Trophoblast cell (in vitro differentiated cells and primary cell): ENCODE measurements around the gene ADCY9.
A peak's percentile ranks its signal among the peaks of the same experiment; 100 is the strongest.

ENCODE experiments used
- DNase-seq, 2 donors: peaks; one replicate each; pipeline ENCODE4 v3.0.0-alpha.2; 2016
- H2AFZ ChIP-seq: 2 replicates; pipeline ENCODE4 v1.6.1; 2013; ENCODE audit warnings: low read length, moderate library complexity, mild to moderate bottlenecking; ENCODE audit not compliant: insufficient read depth, poor library complexity
- H2AK5ac ChIP-seq: 2 replicates; pipeline ENCODE4 v1.6.1; 2013; ENCODE audit warnings: mild to moderate bottlenecking, low read length
- H2BK120ac ChIP-seq: 2 replicates; pipeline ENCODE4 v1.6.1; 2013; ENCODE audit warnings: low read length, mild to moderate bottlenecking, moderate library complexity; ENCODE audit not compliant: insufficient read depth, poor library complexity
- H2BK12ac ChIP-seq: 2 replicates; pipeline ENCODE4 v1.6.1; 2013; ENCODE audit warnings: mild to moderate bottlenecking, low read length, moderate library complexity
- H2BK5ac ChIP-seq: 2 replicates; pipeline ENCODE4 v1.6.1; 2013; ENCODE audit warnings: low read length, low read depth, moderate library complexity, mild to moderate bottlenecking; ENCODE audit not compliant: poor library complexity
- H3K14ac ChIP-seq: 2 replicates; pipeline ENCODE4 v1.6.1; 2013; ENCODE audit warnings: mild to moderate bottlenecking, low read length
- H3K18ac ChIP-seq: 2 replicates; pipeline ENCODE4 v1.6.1; 2013; ENCODE audit warnings: mild to moderate bottlenecking, low read length
- H3K23ac ChIP-seq: 2 replicates; pipeline ENCODE4 v1.6.1; 2013; ENCODE audit warnings: low read length
- H3K27ac ChIP-seq: 2 replicates; pipeline ENCODE4 v1.5.1; 2013; ENCODE audit warnings: low read depth, mild to moderate bottlenecking, inconsistent platforms, low read length, moderate library complexity
- H3K27me3 ChIP-seq: 2 replicates; pipeline ENCODE4 v1.6.1; 2013; ENCODE audit warnings: inconsistent platforms, mild to moderate bottlenecking, low read length, moderate library complexity; ENCODE audit not compliant: insufficient read depth
- H3K36me3 ChIP-seq, 2 experiments: 1 replicate in 1 of 2; 2 replicates in 1 of 2; pipeline ENCODE4 v1.6.1; 2013; ENCODE audit warnings: low read length in 2 of 2, mild to moderate bottlenecking in 2 of 2, moderate library complexity in 1 of 2; ENCODE audit not compliant: insufficient read depth in 2 of 2, control insufficient read depth in 1 of 2
- H3K4ac ChIP-seq: 2 replicates; pipeline ENCODE4 v1.6.1; 2013; ENCODE audit warnings: low read depth, mild to moderate bottlenecking, low read length, moderate library complexity
- H3K4me1 ChIP-seq, 2 experiments: 1 replicate in 1 of 2; 2 replicates in 1 of 2; pipeline ENCODE4 v1.6.1; 2013; ENCODE audit warnings: low read length in 2 of 2, mild to moderate bottlenecking in 2 of 2, moderate library complexity in 1 of 2; ENCODE audit not compliant: insufficient read depth in 2 of 2, control insufficient read depth in 1 of 2
- H3K4me2 ChIP-seq: 2 replicates; pipeline ENCODE4 v1.6.1; 2013; ENCODE audit warnings: inconsistent platforms, mild to moderate bottlenecking, low read length, moderate library complexity
- H3K4me3 ChIP-seq: 2 replicates; pipeline ENCODE4 v1.5.1; 2013; ENCODE audit warnings: mild to moderate bottlenecking, low read depth, low read length, inconsistent platforms
- H3K79me1 ChIP-seq: one replicate; pipeline ENCODE4 v1.6.1; 2013; ENCODE audit warnings: low read length
- H3K79me2 ChIP-seq: 2 replicates; pipeline ENCODE4 v1.6.1; 2013; ENCODE audit warnings: low read length, mild to moderate bottlenecking; ENCODE audit not compliant: control insufficient read depth, insufficient read depth, poor library complexity
- H3K9ac ChIP-seq: 2 replicates; pipeline ENCODE4 v1.6.1; 2013; ENCODE audit warnings: mild to moderate bottlenecking, low read length
- H3K9me3 ChIP-seq: 2 replicates; pipeline ENCODE4 v1.6.1; 2013; ENCODE audit warnings: low read depth, mild to moderate bottlenecking, control low read depth, inconsistent platforms, low read length; ENCODE audit not compliant: insufficient read depth
- H4K12ac ChIP-seq: 2 replicates; pipeline ENCODE4 v1.6.1; 2013; ENCODE audit warnings: low read depth, mild to moderate bottlenecking, low read length, moderate library complexity
- H4K8ac ChIP-seq: 2 replicates; pipeline ENCODE4 v1.6.1; 2013; ENCODE audit warnings: low read depth, mild to moderate bottlenecking, low read length, moderate library complexity
- H4K91ac ChIP-seq: one replicate; pipeline ENCODE4 v1.6.1; 2013; ENCODE audit warnings: low read depth, mild to moderate bottlenecking, low read length, moderate library complexity
- WGBS: extraction: QIAGEN DNeasy Blood & Tissue Kit; methylation state at CpG from one replicate; pipeline ENCODE4 v1.1.7; 2013; ENCODE audit warnings: missing lambda C conversion rate; ENCODE audit not compliant: insufficient read length, insufficient coverage; ENCODE audit errors: extremely low coverage; 5-methylcytosine and 5-hydroxymethylcytosine counted together

Gene ADCY9

DNA sequence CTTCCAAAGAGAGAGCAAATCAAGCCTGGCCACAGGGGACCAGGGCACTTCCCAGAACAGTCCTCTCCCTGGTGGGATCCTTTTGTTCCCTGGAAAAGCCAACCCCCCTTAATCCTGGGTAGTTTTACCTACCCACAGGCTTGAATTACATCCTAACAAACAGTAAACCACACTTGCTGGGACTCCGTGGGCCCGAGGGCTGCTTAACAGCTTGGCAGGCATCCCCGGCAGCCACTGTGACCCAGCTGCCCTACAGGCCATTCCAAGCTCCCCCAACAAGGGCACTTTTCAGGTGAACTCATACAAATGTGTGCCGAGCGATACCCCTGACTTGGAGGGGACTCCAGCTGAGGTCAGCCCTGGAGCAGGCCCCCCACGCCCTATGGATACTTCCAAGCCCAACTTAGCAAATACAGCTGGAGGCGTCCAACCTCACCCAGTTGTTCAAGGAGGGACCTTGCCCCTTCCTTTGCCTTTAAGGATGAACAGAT lies 26.4 kb downstream of the ADCY9 start:
- WGBS = no CpG with 5 or more reads among the region's 7 CpGs

DNA sequence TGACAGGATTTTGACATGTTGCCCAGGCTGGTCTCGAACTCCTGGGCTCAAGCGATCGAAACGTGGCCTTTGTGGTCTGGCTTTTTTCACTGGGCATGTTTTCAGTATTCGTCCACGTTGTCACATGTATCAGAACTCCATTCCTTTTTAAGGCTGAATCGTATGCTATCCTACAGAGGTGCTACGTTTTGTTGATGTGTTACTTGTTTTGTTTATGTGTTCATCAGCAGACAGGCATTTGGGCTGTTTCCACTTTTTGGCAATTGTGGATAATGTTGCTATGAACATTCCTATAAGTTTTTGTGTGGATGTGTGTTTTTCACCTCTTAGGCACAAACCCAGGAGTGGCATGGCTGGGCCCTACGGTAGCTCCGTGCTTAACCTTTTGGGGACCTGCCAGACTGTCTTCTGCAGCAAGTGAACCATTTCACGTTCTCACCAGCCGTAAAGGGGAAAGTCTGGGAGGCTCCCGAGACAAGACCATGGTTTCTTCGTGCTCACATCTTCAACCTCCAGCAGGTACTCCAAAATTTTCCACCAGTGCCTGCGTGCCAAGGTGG lies 26.9 kb downstream of the ADCY9 start:
- no peak overlapping the region for H3K9ac ChIP-seq
- H2BK120ac ChIP-seq = no peak overlapping the region
- H3K14ac ChIP-seq = no peak overlapping the region
- H3K79me2 ChIP-seq = no peaks in the 10 kb centered on the region
- no peak overlapping the region for H2BK5ac ChIP-seq
- no peak overlapping the region for H4K8ac ChIP-seq
- no peak overlapping the region for H3K4ac ChIP-seq
- no peak overlapping the region for H2AK5ac ChIP-seq
- H2BK12ac ChIP-seq = no peak overlapping the region
- H3K27me3 ChIP-seq = no peaks in the 10 kb centered on the region
- peaks cover 3% of the 10 kb centered on the region for H3K79me1 ChIP-seq
- H3K36me3 ChIP-seq = peaks cover 1 to 3% of the 10 kb centered on the region in 2 experiments
- WGBS = no CpG with 5 or more reads among the region's 15 CpGs
- H4K12ac ChIP-seq = no peak overlapping the region
- no peak overlapping the region for H3K18ac ChIP-seq
- H3K4me2 ChIP-seq = no peak overlapping the region
- no peak for DNase-seq
- no peaks in the 10 kb centered on the region for H3K9me3 ChIP-seq
- peaks cover 11 to 13% of the 10 kb centered on the region in 2 experiments for H3K4me1 ChIP-seq
- no peak overlapping the region for H2AFZ ChIP-seq
- no peak overlapping the region for H4K91ac ChIP-seq
- H3K23ac ChIP-seq = no peak overlapping the region
- no peak overlapping the region for H3K27ac ChIP-seq
- no peak overlapping the region for H3K4me3 ChIP-seq

More for the DNA sequence above, 26.4 kb downstream of the ADCY9 start:
- H2AK5ac ChIP-seq = no peak overlapping the region
- no peak overlapping the region for H3K27ac ChIP-seq
- H3K4me1 ChIP-seq = peaks cover 11 to 13% of the 10 kb centered on the region in 2 experiments
- H2AFZ ChIP-seq = peak overlapping the region; percentile 23
- H3K4me2 ChIP-seq = no peak overlapping the region
- no peak overlapping the region for H2BK12ac ChIP-seq
- no peak overlapping the region for H2BK5ac ChIP-seq
- H3K4me3 ChIP-seq = peak overlapping the region; percentile 13
- no peaks in the 10 kb centered on the region for H3K9me3 ChIP-seq
- H3K27me3 ChIP-seq = no peaks in the 10 kb centered on the region
- H3K18ac ChIP-seq = no peak overlapping the region
- H3K79me1 ChIP-seq = peaks cover 3% of the 10 kb centered on the region
- no peak for DNase-seq
- no peak overlapping the region for H4K8ac ChIP-seq
- H2BK120ac ChIP-seq = no peak overlapping the region
- H3K14ac ChIP-seq = peak overlapping the region; percentile 20
- no peak overlapping the region for H3K23ac ChIP-seq
- no peaks in the 10 kb centered on the region for H3K79me2 ChIP-seq
- H4K12ac ChIP-seq = no peak overlapping the region
- no peak overlapping the region for H3K9ac ChIP-seq
- no peak overlapping the region for H3K4ac ChIP-seq
- no peak overlapping the region for H4K91ac ChIP-seq
- H3K36me3 ChIP-seq = peaks cover 1 to 3% of the 10 kb centered on the region in 2 experiments

DNA sequence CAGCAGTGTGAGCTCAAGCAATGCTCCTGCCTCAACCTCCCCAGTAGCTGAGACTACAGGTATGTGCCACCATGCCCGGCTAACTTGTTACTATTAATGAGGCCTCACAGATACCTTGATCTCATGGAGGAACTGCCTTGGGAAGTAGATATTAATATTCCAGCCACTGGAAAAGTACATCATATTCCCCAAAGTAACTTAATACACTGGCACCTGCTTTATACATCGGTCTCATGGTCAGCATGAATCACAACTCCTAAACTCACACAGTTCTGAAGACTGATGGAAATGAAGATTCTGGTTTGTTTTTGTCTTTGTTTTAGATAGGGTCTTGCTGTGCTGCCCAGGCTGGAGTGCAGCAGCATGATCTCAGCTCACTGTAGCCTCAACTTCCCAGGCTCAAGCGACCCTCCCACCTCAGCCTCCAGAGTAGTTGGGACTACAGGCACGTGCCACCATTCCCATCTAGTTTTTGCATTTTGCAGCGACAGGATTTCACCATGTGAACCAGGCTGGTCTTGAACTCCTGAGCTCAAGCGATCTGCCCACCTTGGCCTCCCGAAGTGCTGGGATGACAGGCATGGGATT lies 28.2 kb downstream of the ADCY9 start:
- DNase-seq = no peak
- no peaks in the 10 kb centered on the region for H3K9me3 ChIP-seq
- no peak overlapping the region for H2BK12ac ChIP-seq
- no peak overlapping the region for H2AK5ac ChIP-seq
- no peaks in the 10 kb centered on the region for H3K79me2 ChIP-seq
- H4K12ac ChIP-seq = no peak overlapping the region
- H3K18ac ChIP-seq = no peak overlapping the region
- H4K91ac ChIP-seq = no peak overlapping the region
- H3K4me3 ChIP-seq = no peak overlapping the region
- no peak overlapping the region for H4K8ac ChIP-seq
- H3K23ac ChIP-seq = no peak overlapping the region
- no peak overlapping the region for H3K9ac ChIP-seq
- no peak overlapping the region for H2BK5ac ChIP-seq
- H3K4ac ChIP-seq = no peak overlapping the region
- no peak overlapping the region for H3K4me2 ChIP-seq
- no peak overlapping the region for H2AFZ ChIP-seq
- no peak overlapping the region for H3K27ac ChIP-seq
- H3K36me3 ChIP-seq = peaks cover 1 to 3% of the 10 kb centered on the region in 2 experiments
- no peak overlapping the region for H3K14ac ChIP-seq
- H3K27me3 ChIP-seq = no peaks in the 10 kb centered on the region
- peaks cover 3% of the 10 kb centered on the region for H3K79me1 ChIP-seq
- no peak overlapping the region for H2BK120ac ChIP-seq
- no CpG with 5 or more reads among the region's 7 CpGs for WGBS
- peaks cover 11 to 13% of the 10 kb centered on the region in 2 experiments for H3K4me1 ChIP-seq

DNA sequence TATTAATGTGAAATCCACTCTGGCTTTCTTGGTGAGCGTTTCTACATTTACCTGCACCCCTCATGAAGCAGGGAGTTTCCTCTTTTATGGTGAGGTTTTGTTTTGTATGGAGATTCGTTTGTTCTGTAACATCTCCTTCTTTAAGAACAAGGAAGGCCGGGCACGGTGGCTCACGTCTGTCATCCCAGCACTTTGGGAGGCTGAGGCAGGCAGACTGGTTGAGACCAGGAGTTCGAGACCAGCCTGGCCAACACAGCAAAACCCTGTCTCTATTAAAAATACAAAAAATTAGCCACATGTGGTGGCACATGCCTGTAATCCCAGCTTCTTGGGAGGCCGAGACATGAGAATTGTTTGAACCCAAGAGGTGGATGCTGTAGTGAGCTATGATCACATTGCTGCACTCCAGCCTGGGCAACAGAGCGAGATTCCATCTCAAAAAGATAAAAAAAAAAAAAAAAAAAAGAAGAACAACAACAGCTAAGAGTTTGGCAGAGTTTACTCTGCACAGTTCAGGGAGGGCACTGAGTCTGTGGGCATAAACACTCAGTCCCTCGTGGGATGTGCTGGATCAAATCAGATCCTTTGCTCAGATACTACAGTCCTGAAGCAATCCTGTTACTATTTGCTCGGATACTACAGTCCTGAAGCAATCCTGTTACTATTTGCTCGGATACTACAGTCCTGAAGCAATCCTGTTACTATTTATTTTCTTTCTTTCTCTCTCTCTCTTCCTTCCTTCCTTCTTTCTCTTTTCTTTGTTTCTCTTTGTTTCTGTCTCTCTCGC lies 28.9 kb downstream of the ADCY9 start:
- Histone ChIP-seq H3K18ac (no peak overlapping the region), H4K91ac (no peak overlapping the region), H2BK12ac (no peak overlapping the region), H3K79me2 (no peaks in the 10 kb centered on the region), H2AK5ac (no peak overlapping the region), H3K79me1 (peaks cover 3% of the 10 kb centered on the region), H3K4me2 (no peak overlapping the region), H3K27ac (no peak overlapping the region), H3K27me3 (no peaks in the 10 kb centered on the region), H3K4ac (no peak overlapping the region), H2BK5ac (no peak overlapping the region), H2BK120ac (no peak overlapping the region), H3K9ac (no peak overlapping the region), H2AFZ (no peak overlapping the region), H3K4me1 (peaks cover 11 to 13% of the 10 kb centered on the region in 2 experiments), H3K23ac (no peak overlapping the region), H3K4me3 (no peak overlapping the region), H4K12ac (no peak overlapping the region), H4K8ac (no peak overlapping the region), H3K36me3 (peaks cover 1 to 3% of the 10 kb centered on the region in 2 experiments), H3K9me3 (peaks cover 3% of the 10 kb centered on the region), H3K14ac (no peak overlapping the region)
- no peak for DNase-seq
- WGBS = no CpG with 5 or more reads among the region's 12 CpGs
